ENCODE data around the gene CDC45. TPM values are rescaled to one million over a fixed set of nuclear protein-coding genes. Genes with fewer than 3 reads are reported as not detected.

CDC45 gene
- total RNA-seq, 2 donors from 2014 or later: 0.99 TPM; not detected in 1

GRCh38 chr22:19455585-19456370, 23.9 kb upstream of the CDC45 start:
- Histone ChIP-seq H3K4me1 (ENCODE audit: control insufficient read depth in 1 of 2, low read depth in 2 of 2) (no peaks in the 10 kb centered on the region), H3K27ac (no peak overlapping the region), H3K36me3 (peaks cover 49% of the 10 kb centered on the region), H3K4me3 (no peak overlapping the region), H3K27me3 (replicated peaks; ENCODE audit: insufficient read depth) (no peaks in the 10 kb centered on the region), H3K9me3 (no peaks in the 10 kb centered on the region)
- no peak for DNase-seq (ENCODE audit: low spot score)
- ATAC-seq (ENCODE audit: insufficient number of reproducible peaks, low FRiP score, low read depth): no peak
- TF ChIP-seq CTCF (IDR thresholded peaks at IDR 0.05): no peak

GRCh38 chr22:19456541-19456940, 23.2 kb upstream of the CDC45 start:
- no peak overlapping the region for H3K4me3 ChIP-seq
- no peak overlapping the region for H3K27ac ChIP-seq
- no peak for ATAC-seq (ENCODE audit: insufficient number of reproducible peaks, low FRiP score, low read depth)
- H3K4me1 ChIP-seq (ENCODE audit: control insufficient read depth in 1 of 2, low read depth in 2 of 2): no peaks in the 10 kb centered on the region
- H3K9me3 ChIP-seq: no peaks in the 10 kb centered on the region
- no peak for DNase-seq (ENCODE audit: low spot score)
- H3K36me3 ChIP-seq: peaks cover 49% of the 10 kb centered on the region
- no peaks in the 10 kb centered on the region for H3K27me3 ChIP-seq (replicated peaks; ENCODE audit: insufficient read depth)
- no peak for TF ChIP-seq CTCF (IDR thresholded peaks at IDR 0.05)

GRCh38 chr22:19457828-19458428, 21.8 kb upstream of the CDC45 start:
- no peak overlapping the region for H3K27ac ChIP-seq
- no peaks in the 10 kb centered on the region for H3K4me1 ChIP-seq (ENCODE audit: control insufficient read depth in 1 of 2, low read depth in 2 of 2)
- H3K9me3 ChIP-seq: no peaks in the 10 kb centered on the region
- H3K27me3 ChIP-seq (replicated peaks; ENCODE audit: insufficient read depth): no peaks in the 10 kb centered on the region
- H3K4me3 ChIP-seq: no peak overlapping the region
- no peak for ATAC-seq (ENCODE audit: insufficient number of reproducible peaks, low FRiP score, low read depth)
- no peak for TF ChIP-seq CTCF (IDR thresholded peaks at IDR 0.05)
- peaks cover 45% of the 10 kb centered on the region for H3K36me3 ChIP-seq
- no peak for DNase-seq (ENCODE audit: low spot score)

GRCh38 chr22:19460036-19460435, 19.7 kb upstream of the CDC45 start:
- no peak for ATAC-seq (ENCODE audit: insufficient number of reproducible peaks, low FRiP score, low read depth)
- H3K27me3 ChIP-seq (replicated peaks; ENCODE audit: insufficient read depth): no peaks in the 10 kb centered on the region
- no peak overlapping the region for H3K4me3 ChIP-seq
- no peak overlapping the region for H3K27ac ChIP-seq
- no peaks in the 10 kb centered on the region for H3K4me1 ChIP-seq (ENCODE audit: control insufficient read depth in 1 of 2, low read depth in 2 of 2)
- H3K9me3 ChIP-seq: no peaks in the 10 kb centered on the region
- no peak for TF ChIP-seq CTCF (IDR thresholded peaks at IDR 0.05)
- DNase-seq (ENCODE audit: low spot score): no peak
- H3K36me3 ChIP-seq: peaks cover 36% of the 10 kb centered on the region

- no peak overlapping the region for H3K27ac ChIP-seq
- peaks cover 33% of the 10 kb centered on the region for H3K36me3 ChIP-seq
- no peaks in the 10 kb centered on the region for H3K27me3 ChIP-seq (replicated peaks; ENCODE audit: insufficient read depth)
- ATAC-seq (ENCODE audit: insufficient number of reproducible peaks, low FRiP score, low read depth) (no peak), DNase-seq (ENCODE audit: low spot score) (no peak)
- no peaks in the 10 kb centered on the region for H3K4me1 ChIP-seq (ENCODE audit: control insufficient read depth in 1 of 2, low read depth in 2 of 2)
- TF ChIP-seq CTCF (IDR thresholded peaks at IDR 0.05): no peak
- no peaks in the 10 kb centered on the region for H3K9me3 ChIP-seq
- H3K4me3 ChIP-seq: no peak overlapping the region
These were observed 18.2 kb upstream of the CDC45 start for GRCh38 chr22:19461506-19461905.
